HG03439 (cell line): ENCODE results near the gene NKX1-1.
"Not testable (repeated sequence)": the region's sequence is repeated elsewhere in the genome, so short reads cannot be mapped to it uniquely, and the experiment has no call there.

Experiments used
- ATAC-seq: cut with Tn5 transposase; IDR thresholded peaks from one replicate; pipeline ENCODE4 v1.9.1; 2021; ENCODE audit warnings: mild to moderate bottlenecking, moderate library complexity; ENCODE audit not compliant: unreplicated experiment

NKX1-1 gene

DNA sequence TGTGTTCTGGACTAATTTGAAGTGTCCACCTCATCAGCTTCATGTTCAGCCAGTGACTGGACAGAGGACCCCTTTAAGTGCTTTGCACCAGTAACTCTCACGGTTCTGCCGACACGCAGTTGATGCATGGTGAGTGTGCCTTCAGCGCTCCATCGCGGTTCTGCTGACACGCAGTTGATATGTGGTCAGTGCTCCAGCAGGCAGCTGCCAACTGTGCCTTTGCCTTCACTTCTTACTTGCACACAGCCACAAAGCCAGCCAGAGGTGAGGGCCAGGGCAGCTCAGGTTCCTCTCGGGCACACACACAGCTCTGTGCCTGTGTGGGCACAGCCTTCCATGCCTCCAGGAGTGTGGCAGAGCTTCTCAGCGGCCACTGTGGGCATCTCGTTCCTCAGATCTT lies 12.4 kb downstream of the NKX1-1 start:
- ATAC-seq = no peak

DNA sequence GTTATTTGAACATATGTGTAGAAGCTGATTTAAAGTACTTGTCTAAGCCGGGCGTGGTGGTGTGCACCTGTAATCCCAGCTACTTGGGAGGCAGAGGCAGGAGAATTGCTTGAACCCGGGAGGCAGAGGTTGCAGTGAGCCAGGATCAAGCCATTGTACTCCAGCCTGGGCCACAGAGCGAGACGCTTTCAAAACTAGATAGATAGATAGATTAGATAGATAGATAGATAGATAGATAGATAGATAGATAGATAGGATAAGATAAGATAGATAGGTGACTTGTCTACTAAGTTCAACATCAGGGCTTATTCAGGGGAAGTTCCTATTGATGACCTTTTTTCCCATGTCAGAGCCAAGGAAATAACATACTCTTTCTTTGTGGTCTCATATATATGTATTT lies 12.9 kb downstream of the NKX1-1 start:
- ATAC-seq = not testable (repeated sequence)

DNA sequence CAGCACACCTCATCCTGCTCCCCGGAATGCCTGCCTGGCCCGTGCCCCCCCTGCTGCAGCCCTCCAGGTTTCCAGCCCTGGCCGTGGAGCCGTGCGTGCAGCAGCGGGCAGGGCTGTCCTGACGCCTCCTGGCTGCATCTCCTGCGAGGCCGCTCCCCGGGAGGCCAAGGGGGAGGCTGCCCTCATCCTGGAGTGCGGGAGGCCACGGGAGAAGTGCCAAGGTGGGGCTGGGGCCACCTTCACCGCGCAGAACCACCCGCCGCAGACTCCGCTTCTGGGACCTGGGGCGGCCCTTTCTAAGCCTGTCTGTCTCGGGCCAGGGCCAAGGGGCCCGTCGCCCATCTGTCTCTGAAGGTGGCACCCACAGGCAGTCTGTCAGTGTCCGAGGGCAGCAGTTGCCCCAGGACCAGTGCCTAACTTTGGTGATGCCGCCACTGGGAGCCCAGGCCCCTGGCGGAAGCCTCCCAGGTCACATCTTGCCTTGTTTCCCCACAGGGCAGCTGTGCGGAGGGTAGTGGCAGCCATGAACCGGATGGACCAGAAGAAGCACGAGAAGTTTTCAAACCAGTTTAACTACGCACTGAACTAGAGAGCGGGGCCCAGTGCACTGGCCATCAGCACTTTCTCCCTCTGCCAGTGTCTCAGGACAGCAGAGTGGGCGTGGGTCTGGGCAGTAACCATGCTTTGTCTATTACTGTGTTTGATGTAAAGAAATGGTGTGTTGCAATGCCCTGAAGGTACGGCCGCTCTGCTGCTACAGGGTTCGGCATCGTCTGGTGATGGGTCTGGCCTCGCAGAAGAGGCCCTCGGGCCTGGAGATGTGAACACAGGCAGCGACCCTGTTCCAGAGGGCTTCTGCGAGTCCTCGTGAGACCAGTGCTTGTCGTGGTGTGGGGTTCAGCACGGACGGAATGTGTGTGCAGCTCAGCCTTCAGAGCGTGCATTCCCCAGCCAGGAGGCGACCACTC lies 20.6 kb downstream of the NKX1-1 start:
- ATAC-seq = no peak

DNA sequence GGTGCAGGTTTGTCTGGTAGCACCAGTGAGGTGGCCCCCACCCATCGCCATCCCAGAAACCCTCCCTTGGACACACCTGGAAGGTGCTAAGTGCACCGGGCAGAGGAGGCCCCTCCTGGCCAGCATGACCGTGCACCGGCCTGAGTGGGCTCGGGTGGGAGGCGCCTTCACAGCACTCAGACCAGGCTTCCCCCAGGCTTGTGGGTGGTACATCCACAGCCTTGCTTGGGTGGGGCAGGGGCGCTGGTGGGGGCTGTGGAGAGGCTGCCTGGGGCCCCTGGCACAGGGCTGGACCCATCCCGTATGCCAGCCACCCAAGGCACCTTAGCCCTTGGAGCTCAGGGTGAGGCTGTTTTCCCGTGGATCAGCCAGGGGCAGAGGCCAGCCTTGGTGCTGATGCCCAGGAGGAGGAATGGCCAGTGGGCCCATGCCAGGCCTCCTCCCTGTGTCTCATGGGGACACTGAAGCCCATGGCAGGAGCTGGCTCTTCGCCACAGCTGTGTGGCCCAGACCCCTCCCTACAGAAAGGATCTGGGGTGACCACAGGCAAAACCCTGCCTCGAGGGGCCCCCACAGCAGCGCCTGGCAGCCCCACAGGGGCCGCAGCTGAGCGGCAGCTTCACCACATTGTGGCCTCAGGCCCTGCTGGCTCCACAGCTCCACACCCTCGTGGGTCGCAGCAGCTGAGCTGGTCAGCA lies 21.4 kb downstream of the NKX1-1 start:
- no peak for ATAC-seq

DNA sequence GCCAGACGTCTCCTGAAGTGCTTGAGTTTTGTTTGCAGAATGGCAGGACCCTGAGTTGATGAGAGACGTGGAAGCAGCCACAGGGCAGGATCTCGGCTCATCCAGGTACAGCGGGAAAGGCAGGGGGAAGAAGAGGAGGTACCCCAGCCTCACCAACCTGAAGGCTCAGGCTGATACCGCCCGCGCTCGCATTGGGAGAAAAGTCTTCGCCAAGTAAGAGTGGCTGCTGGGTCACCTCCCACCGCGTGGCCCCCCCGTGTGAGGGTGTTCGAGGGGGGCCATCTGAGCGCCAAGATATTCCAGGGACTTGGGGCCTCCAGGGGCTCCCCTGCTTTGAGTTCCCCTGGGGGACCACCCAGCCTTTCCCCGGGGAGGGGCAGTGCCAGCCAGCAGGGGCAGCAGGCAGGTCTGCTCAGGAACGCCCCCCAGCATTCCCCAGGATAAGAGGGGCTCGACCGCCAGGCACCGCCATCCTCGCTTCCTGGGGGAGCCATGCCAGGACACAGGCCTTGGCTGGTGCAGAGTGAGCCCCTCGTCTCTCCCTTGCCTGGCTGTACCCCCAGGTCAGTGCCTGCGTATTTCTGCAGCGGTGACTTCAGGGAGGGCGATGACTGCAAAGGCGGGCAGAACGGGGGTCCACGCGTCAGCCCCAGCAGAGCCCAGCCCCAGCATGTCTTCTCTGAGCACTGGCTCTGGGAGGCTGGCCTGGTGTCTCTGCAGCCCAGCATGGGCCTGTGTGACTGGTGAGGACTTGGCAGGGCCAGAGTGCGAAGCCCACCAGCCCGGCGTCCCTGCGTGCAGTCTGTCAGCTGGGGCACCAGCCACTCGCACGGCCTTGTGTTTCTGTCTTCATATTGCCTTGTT lies 22.3 kb downstream of the NKX1-1 start:
- ATAC-seq = no peak

DNA sequence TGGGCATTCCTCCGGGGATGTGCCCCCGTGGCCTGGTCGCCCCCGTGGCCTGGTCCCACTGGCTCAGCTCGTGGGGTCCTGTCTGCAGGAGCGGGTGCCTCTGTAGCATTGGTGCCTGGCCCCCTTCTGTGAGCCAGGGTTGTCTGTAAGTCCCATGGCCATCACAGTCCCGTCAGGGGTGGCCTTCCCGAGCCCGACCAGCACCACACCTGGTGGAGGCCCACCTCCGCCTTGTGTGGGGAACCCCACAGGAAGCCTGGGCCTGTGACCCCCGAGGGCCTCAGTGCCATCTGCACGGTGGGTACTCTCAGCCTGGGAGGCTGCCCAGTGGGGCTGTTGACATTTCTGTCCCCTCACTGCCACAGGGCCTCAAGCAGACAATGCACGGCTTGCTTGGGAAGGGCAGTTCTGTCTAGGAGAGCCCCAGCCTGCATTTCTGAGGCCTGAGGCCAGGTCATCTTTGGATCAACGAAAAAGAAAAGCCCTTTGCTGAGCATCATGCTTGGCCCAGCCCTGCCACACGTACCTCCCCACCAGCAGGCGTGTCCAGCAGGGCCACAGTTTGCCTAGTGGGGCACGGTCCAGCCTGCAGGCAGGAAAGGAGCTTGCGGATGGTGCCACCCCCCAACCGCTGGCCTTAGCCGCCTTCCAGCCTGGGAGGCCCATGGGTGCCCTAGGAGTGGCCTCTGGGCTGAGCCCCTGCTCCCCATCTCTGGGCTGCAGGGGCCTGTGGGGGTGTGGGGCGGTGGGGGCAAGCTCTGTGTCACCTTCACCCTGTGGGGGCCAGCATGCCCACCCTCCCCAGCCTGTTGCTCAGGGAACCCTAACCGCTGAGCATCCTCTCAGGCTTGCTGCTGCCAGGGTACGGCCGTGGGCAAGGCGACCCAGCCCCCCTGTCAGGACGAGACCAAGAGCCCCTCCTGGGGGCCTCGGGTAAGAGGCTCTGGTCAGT lies 23.2 kb downstream of the NKX1-1 start:
- no peak for ATAC-seq

DNA sequence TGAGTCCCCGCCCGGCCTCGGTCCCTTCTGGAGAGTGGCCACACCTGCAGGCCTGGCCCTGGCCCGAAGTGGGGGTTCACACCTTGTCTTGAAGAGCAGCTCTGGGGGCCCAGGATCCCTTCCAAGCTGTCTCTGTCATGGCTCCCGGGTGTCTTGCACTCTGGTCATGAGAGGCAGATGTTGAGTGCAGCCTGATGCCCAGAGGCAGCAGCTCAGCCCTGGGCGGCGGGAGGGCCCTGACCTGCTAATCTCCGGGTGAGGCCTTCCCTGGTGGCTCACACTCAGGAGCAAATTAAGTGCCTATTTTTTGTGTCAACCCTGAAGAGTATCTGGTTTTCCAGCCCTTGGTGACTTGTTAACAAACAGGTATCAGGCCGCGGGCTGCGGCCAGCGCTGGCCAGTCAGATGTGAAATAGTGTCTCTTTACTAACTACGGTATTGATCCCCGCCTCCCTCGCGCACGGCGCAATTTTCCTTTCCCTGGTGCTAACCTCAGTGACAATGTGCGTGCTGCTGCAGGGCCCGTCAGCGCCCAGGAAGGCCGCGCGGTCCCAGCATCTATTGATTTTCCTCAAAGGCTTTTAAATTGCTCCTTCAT lies 24.2 kb downstream of the NKX1-1 start:
- no peak for ATAC-seq

DNA sequence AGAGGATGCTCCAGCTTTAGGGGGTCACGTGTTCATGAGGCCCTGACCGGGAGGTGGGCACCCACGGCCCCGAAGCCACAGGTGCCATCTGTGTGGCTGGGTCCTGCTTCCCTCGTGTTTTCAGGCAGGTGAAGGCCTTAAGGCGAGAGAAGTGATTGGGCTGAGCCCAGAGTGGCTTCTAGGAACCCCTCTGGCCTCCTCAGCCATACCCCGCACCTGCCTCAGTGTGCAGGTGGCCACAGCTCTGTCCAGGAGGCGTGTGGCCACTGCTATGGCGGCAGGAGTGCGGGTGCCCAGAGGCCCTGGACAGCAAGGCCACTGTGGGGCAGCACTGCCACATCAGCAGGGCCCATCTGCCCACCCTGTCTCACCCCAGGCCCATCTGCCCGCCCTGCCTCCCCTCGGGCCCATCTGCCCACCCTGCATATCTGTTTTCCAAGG lies 25.0 kb downstream of the NKX1-1 start:
- ATAC-seq = no peak

DNA sequence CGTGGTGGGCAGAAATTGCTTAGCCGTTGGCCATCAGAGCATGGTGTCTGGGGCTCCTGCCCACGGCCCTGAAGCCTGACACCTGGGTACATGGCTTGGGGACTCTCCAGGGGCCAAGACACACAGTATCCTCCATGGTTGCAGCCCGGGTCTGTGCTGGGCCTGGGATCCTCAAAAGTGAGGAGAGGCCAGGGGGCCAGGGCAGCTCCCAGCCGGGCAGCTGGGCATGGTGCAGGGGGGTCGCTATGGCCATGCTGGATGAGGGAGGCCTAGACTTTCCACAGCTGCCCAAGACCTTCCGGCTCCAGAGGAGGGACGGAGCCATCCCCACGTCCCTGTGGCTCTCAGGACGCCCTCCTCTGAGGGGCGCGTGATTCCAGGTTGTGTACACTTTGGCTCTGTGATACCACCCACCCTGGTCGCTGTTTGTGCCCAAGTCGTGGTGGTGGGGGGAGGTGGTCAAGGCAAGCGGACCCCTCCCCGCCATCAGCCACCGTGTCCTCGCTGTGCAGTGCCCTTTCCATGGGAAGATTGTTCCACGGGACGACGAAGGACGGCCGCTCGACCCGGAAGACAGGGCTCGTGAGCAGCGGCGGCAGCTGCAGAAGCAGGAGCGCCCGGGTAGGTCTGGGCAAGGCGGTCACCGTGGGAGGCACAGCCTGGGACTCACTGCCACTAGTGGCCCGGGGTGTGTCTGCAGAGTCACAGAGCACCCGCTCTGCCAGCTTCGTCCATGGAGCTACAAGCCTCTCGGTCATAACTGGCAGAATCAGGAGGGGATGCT lies 25.7 kb downstream of the NKX1-1 start:
- ATAC-seq = no peak

DNA sequence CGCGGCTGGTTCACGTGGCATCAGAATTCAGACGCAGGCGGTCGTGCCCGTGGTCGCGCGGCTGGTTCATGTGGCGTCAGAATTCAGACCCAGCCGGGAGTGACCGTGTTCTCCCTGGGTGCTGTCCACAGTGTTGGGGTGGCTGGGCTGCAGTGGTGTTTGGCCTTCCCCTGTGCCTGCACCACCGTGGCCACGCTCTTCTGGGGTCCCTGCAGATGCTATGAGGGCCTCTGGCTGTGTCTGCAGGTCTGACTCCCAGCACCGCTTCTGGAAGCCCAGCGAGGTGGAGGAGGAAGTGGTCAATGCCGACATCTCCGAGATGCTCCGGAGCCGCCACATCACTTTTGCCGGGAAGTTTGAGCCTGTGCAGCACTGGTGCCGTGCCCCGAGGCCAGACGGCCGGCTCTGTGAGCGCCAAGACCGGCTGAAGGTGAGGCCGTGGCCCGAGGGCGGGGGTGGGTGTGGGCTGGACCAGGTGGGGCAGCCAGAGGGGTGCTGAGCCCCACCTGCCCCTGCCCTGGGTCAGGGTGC lies 26.4 kb downstream of the NKX1-1 start:
- no peak for ATAC-seq

DNA sequence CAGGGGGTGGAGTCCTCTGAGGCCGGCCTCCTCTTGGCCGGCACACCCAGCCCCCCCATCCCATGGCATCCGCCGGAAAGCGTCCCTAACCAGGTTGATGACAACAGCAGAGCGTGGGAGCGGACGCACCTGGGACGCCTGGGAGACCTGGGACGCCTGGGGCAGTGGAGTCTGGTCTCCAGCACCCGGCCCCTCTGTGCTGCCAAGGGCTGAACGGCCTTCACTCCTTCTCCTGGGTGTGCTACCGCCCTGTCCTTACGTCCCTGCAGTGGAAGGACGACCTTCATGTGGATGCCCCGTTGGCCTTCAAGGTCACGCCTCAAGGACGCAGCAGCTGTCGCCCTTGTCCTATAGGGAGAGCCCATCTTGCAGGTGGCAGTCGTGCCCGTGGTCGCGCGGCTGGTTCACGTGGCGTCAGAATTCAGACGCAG lies 26.9 kb downstream of the NKX1-1 start:
- no peak for ATAC-seq

DNA sequence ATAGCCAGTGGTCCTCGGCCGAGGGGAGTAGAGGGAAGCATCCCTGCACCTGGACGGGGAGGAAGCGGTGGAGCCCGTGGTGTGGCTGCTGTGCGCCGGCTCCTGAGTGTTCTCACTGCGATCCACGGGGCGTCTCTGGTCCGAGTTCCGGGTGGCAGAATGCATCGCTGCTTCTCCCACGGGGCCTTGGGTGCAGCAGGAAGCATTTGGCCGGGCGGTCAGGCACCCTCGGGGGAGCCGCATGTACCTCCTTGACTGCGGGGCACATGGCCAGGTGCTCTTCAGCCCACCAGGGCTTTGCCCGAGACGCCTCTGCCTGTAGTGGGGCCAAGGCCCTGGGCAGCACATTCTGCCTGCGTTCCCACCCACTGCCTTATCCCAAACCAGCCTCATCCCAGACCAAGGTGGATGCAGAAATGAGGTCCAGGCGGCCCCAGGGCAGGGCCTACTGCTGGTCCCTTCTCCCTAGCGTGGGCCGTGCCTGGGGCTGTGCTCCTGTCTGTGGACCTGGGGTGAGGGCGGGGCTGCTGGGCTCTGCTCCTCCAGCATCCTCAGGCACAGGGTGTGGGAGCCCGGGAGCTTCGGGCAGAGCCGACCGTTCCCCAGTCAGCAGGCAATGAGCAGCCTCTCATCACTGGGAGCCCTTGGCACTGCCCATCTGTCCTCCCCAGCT lies 27.5 kb downstream of the NKX1-1 start:
- ATAC-seq = no peak

DNA sequence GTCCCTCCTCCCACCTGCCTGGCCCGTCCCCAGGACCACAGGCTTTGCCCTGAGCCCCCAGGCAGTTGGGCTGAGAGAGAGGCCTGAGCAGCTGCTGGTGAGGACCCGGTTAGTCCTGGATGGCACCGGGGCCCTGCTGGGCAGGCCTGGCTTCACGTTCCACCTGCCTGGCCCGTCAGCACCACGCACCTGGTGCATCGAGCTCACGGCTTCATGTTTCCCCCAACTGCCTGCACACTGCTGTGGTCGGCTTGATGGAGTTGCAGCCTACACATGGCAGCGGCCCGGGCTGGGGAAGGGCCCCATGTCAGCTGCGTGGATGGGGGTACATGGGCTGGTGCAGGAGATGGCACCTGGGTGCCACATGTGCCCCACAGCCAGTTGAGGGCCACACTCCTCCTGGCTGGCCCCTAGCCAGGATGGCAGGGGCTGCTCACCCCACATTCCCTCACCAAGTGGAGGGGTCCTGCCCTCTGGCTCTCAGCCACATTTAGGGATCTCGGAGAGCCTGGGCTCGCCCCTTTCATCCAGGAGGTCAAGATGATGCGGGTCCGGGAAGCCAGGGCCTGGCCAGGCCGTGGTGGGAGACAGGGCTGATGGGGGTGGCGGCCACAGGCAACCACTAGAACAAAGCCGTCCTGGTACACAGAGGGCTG lies 28.5 kb downstream of the NKX1-1 start:
- no peak for ATAC-seq

DNA sequence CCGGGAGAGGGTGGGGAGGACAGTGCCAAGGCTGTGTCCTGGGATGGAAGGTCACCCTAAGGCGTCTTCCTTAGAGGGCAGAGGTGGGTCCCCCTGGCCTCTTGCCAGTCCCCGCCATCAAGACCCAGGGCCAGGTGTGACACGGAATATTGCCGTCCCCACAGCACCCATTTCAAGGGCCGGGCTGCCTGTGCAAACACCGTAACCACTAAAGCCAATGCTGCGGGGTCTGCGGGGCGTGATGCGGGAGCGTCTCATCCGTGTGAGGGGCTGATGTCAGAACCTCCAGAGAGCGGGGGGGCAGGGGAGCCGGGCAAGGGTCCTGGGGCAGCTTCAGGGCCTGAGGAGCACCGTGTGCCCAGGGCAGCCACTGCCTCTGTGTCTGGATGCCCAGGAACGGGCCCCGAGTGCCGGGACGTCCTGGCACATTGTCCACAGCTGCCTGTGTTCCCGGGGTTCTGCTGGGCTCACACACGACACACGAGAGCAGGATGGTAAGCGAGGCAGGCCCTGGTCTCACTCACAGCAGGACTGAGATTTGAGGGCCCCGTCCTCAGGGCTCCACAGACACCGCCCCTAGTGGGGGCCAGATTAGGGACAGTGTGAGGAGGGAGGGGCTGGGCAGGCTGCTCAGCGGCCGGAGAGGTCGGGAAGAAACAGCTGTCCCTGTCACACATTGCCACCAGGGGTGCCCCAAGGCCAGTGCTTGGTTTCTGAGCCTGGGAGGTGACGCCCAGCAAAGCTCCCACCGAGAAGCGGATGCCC lies 29.2 kb downstream of the NKX1-1 start:
- no peak for ATAC-seq

DNA sequence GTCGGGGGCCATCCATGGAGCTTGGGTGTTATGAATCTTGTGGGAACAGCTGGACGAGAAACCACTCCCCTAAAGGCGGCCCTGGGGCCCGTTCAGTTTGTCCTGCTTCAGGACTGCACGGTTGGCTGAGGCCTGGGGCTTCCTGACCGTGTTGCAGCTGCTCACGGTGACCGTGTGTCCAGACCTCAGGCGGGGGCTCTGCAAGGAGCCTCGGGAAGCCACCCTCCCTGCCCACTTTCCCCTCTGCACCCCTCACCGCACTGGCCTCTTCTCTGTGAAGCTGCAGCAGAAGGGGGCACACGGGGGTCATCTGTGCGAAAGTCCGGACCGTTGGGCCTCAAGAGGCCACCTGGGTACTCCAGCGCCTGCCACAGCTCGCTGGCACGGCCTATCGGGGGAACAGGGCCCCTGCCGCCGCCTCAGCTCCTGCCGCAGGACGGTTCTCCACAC lies 29.8 kb downstream of the NKX1-1 start:
- no peak for ATAC-seq

DNA sequence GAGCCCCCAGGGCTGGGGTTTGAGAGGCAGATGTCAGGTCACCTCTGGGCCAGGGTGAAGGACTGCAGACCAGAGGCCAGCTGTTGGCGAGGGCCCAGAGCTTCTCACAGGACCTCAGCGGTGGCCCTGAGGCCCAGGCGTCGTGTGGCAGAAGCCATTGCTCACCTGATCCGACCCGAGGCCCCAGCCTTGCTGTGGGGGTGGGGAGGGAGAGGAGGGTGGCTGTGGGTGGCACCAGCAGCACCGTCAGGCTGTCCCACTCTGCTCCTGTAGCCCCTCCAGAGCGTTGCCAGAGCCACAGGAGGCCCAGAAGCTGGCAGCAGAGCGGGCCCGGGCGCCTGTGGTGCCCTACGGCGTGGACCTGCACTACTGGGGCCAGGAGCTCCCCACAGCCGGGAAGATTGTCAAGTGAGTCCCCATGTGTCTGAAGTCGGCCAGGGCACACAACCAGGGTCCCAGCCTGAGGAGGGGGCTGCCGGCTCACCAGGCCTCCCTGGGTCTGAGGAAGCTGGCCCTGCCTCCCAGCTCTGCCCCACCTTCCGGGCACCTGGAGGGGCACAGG lies 30.4 kb downstream of the NKX1-1 start:
- ATAC-seq = no peak
